Measurements from ENCODE around the gene SSBP3. TPM values are rescaled to one million over a fixed set of nuclear protein-coding genes. Genes with fewer than 3 reads are reported as not detected.

Gene SSBP3
- total and polyA plus RNA-seq, 2 of the 13 experiments (the other 11 are each of a cell fraction or from before 2014, with no cell fraction given) = 8.5 to 17.6 TPM

DNA sequence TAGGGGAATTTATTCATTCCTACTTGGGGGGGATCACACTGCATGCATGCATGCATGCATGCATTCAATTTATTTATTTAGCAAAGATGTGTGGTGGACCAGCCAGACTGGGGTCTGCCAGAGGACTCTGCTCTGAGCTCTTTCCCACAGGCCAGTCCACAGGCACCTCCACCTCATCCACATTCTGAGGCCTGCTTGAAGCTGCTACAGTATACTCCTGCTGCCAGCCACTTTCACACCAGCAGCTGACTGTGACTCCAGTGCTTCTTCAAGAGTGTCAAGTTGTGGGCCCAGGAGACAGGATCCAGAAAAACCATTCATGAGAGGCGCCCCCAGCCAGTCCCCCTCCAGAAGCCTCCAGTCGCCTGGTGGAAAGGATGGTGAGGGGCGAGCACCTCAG is 30.9 kb downstream of the SSBP3 start (continued):
- TF ChIP-seq, protein P1, sequence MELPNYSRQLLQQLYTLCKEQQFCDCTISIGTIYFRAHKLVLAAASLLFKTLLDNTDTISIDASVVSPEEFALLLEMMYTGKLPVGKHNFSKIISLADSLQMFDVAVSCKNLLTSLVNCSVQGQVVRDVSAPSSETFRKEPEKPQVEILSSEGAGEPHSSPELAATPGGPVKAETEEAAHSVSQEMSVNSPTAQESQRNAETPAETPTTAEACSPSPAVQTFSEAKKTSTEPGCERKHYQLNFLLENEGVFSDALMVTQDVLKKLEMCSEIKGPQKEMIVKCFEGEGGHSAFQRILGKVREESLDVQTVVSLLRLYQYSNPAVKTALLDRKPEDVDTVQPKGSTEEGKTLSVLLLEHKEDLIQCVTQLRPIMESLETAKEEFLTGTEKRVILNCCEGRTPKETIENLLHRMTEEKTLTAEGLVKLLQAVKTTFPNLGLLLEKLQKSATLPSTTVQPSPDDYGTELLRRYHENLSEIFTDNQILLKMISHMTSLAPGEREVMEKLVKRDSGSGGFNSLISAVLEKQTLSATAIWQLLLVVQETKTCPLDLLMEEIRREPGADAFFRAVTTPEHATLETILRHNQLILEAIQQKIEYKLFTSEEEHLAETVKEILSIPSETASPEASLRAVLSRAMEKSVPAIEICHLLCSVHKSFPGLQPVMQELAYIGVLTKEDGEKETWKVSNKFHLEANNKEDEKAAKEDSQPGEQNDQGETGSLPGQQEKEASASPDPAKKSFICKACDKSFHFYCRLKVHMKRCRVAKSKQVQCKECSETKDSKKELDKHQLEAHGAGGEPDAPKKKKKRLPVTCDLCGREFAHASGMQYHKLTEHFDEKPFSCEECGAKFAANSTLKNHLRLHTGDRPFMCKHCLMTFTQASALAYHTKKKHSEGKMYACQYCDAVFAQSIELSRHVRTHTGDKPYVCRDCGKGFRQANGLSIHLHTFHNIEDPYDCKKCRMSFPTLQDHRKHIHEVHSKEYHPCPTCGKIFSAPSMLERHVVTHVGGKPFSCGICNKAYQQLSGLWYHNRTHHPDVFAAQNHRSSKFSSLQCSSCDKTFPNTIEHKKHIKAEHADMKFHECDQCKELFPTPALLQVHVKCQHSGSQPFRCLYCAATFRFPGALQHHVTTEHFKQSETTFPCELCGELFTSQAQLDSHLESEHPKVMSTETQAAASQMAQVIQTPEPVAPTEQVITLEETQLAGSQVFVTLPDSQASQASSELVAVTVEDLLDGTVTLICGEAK (IDR thresholded peaks at IDR 0.05) = no peak
- TF ChIP-seq, protein P1 (CRISPR knock-in tag; IDR thresholded peaks at IDR 0.05) = no peak
- TF ChIP-seq, protein P2, sequence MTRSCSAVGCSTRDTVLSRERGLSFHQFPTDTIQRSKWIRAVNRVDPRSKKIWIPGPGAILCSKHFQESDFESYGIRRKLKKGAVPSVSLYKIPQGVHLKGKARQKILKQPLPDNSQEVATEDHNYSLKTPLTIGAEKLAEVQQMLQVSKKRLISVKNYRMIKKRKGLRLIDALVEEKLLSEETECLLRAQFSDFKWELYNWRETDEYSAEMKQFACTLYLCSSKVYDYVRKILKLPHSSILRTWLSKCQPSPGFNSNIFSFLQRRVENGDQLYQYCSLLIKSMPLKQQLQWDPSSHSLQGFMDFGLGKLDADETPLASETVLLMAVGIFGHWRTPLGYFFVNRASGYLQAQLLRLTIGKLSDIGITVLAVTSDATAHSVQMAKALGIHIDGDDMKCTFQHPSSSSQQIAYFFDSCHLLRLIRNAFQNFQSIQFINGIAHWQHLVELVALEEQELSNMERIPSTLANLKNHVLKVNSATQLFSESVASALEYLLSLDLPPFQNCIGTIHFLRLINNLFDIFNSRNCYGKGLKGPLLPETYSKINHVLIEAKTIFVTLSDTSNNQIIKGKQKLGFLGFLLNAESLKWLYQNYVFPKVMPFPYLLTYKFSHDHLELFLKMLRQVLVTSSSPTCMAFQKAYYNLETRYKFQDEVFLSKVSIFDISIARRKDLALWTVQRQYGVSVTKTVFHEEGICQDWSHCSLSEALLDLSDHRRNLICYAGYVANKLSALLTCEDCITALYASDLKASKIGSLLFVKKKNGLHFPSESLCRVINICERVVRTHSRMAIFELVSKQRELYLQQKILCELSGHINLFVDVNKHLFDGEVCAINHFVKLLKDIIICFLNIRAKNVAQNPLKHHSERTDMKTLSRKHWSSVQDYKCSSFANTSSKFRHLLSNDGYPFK (CRISPR knock-in tag; IDR thresholded peaks at IDR 0.05; ENCODE audit: borderline replicate concordance) = no peak
- TF ChIP-seq NFYC (CRISPR knock-in tag; IDR thresholded peaks at IDR 0.05) (no peak), ZFP36L1 (CRISPR knock-in tag; IDR thresholded peaks at IDR 0.05) (no peak), MAZ (IDR thresholded peaks at IDR 0.05; ENCODE audit: borderline replicate concordance, low read depth, low read length) (no peak), MAZ (CRISPR knock-in tag; IDR thresholded peaks at IDR 0.05; ENCODE audit: low read depth) (no peak)
- TF ChIP-seq, protein P3, sequence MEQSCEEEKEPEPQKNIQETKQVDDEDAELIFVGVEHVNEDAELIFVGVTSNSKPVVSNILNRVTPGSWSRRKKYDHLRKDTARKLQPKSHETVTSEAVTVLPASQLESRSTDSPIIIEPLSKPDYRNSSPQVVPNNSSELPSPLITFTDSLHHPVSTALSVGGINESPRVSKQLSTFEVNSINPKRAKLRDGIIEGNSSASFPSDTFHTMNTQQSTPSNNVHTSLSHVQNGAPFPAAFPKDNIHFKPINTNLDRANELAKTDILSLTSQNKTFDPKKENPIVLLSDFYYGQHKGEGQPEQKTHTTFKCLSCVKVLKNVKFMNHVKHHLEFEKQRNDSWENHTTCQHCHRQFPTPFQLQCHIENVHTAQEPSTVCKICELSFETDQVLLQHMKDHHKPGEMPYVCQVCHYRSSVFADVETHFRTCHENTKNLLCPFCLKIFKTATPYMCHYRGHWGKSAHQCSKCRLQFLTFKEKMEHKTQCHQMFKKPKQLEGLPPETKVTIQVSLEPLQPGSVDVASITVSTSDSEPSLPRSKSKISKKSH (CRISPR knock-in tag; IDR thresholded peaks at IDR 0.05; ENCODE audit: borderline replicate concordance) = no peak
